Astrocyte (in vitro differentiated cells and primary cell): ENCODE measurements around the gene HSPA1A.

Source experiments
- EZH2 ChIP-seq: IDR thresholded peaks from 2 replicates; pipeline ENCODE4 v1.6.1; 2012; ENCODE audit warnings: mild to moderate bottlenecking, low read length, inconsistent platforms; ENCODE audit not compliant: insufficient read depth
- TF ChIP-seq, protein P1 (sequence below): IDR thresholded peaks from 2 replicates; pipeline ENCODE4 v1.5.1; 2011; ENCODE audit warnings: low read depth, mild to moderate bottlenecking, inconsistent platforms, low read length, moderate library complexity; ENCODE audit not compliant: insufficient read depth

DNA sequence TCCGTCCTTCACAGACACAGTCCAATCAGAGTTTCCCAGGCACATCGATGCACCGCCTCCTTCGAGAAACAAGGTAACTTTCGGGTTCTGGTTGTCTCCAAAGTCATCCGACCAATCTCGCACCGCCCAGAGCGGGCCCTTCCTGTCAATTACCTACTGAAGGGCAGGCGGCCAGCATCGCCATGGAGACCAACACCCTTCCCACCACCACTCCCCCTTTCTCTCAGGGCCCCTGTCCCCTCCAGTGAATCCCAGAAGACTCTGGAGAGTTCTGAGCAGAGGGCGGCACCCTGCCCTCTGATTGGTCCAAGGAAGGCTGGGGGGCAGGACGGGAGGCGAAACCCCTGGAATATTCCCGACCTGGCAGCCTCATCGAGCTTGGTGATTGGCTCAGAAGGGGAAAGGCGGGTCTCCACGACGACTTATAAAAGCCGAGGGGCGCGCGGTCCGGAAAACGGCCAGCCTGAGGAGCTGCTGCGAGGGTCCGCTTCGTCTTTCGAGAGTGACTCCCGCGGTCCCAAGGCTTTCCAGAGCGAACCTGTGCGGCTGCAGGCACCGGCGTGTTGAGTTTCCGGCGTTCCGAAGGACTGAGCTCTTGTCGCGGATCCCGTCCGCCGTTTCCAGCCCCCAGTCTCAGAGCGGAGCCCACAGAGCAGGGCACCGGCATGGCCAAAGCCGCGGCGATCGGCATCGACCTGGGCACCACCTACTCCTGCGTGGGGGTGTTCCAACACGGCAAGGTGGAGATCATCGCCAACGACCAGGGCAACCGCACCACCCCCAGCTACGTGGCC, 12.1 kb downstream of the HSPA1A start, which contains the start of gene HSPA1B:
- TF ChIP-seq, protein P1, sequence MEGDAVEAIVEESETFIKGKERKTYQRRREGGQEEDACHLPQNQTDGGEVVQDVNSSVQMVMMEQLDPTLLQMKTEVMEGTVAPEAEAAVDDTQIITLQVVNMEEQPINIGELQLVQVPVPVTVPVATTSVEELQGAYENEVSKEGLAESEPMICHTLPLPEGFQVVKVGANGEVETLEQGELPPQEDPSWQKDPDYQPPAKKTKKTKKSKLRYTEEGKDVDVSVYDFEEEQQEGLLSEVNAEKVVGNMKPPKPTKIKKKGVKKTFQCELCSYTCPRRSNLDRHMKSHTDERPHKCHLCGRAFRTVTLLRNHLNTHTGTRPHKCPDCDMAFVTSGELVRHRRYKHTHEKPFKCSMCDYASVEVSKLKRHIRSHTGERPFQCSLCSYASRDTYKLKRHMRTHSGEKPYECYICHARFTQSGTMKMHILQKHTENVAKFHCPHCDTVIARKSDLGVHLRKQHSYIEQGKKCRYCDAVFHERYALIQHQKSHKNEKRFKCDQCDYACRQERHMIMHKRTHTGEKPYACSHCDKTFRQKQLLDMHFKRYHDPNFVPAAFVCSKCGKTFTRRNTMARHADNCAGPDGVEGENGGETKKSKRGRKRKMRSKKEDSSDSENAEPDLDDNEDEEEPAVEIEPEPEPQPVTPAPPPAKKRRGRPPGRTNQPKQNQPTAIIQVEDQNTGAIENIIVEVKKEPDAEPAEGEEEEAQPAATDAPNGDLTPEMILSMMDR, result no peak
- TF ChIP-seq EZH2, result no peak
